ENCODE results near the gene WASHC4. TPM values are rescaled to one million over a fixed set of nuclear protein-coding genes. Genes with fewer than 3 reads are reported as not detected.

WASHC4 gene
- total RNA-seq, 1 experiment from 2014 or later: 41.2 TPM

DNA sequence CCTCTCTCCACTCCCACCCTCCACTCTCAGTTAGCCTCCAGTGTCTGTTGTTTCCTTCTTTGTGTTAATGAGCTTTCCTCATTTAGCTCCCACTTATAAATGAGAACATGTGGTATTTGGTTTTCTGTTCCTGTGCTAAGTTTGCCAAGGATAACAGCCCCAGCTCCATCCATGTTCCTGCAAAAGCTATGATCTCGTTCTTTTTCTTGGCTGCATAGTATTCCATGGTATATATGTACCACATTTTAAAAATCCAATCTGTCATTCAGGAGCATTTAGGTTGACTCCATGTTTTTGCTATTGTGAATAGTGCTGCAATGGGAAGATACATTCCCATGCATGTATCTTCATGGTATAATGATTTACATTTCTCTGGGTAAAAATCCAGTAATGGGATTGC, 2.8 kb upstream of the WASHC4 start:
- H3K14ac ChIP-seq (ENCODE audit: insufficient read depth, low read length): no peak overlapping the region
- H2BK12ac ChIP-seq (ENCODE audit: insufficient read length, low read depth, low read length): no peak overlapping the region
- no peak overlapping the region for H2BK5ac ChIP-seq (ENCODE audit: insufficient read length, low read length)
- no peaks in the 10 kb centered on the region for H4K20me1 ChIP-seq (ENCODE audit: control insufficient read depth, insufficient read depth, insufficient read length)
- H3K9ac ChIP-seq (ENCODE audit: extremely low read depth, insufficient read length, low read length): no peak overlapping the region
- H3K4me2 ChIP-seq (ENCODE audit: insufficient read depth, insufficient read length, low read length): no peak overlapping the region
- no peaks in the 10 kb centered on the region for H3K9me3 ChIP-seq (ENCODE audit: control insufficient read depth, low read depth, low read length)
- no peak overlapping the region for H3K27ac Mint-ChIP-seq
- no peak overlapping the region for H4K8ac ChIP-seq (replicated peaks; ENCODE audit: insufficient read length, low read depth, low read length)
- no peak overlapping the region for H4K5ac ChIP-seq (ENCODE audit: insufficient read length, low read depth, low read length)
- no peaks in the 10 kb centered on the region; the same call in 1 of the 2 replicates for H3K4me1 ChIP-seq (ENCODE audit: insufficient read depth, low read length)
- H3K79me2 ChIP-seq (ENCODE audit: insufficient read depth, low read length): peaks cover 9% of the 10 kb centered on the region; the same call in 1 of the 2 replicates
- peaks cover 2 to 5% of the 10 kb centered on the region in 2 experiments; a peak in 2 of 5 replicates for H3K9me3 Mint-ChIP-seq
- DNase-seq: no peak
- H3K36me3 Mint-ChIP-seq (ENCODE audit: insufficient read depth in 1 of 3, low read depth in 3 of 3): no peaks in the 10 kb centered on the region; a peak in 2 of 7 replicates
- no peaks in the 10 kb centered on the region for H3K79me1 ChIP-seq (ENCODE audit: insufficient read depth, low read depth, low read length, poor library complexity, severe bottlenecking)
- H3K27ac ChIP-seq (ENCODE audit: insufficient read length, low read depth, low read length): no peak overlapping the region
- no peaks in the 10 kb centered on the region; the same call in 1 of the 2 replicates for H3K27me3 Mint-ChIP-seq (ENCODE audit: low read depth)
- no peak overlapping the region for H2AK5ac ChIP-seq (ENCODE audit: insufficient read length, low read length)
- no peak overlapping the region for H3K4ac ChIP-seq (ENCODE audit: low read depth, low read length)
- no peak overlapping the region for H3K18ac ChIP-seq (ENCODE audit: insufficient read length, low read depth, low read length)
- no peak overlapping the region for H2BK15ac ChIP-seq (ENCODE audit: low read depth, low read length)
- H3K27me3 ChIP-seq (ENCODE audit: insufficient read depth, low read length): no peaks in the 10 kb centered on the region
- no peak overlapping the region for H3T11ph ChIP-seq (ENCODE audit: low read length)
- WGBS (ENCODE audit: extremely low coverage, insufficient read length, low lambda C conversion rate): no CpG with 5 or more reads among the region's 1 CpG
- no peak overlapping the region for H2BK120ac ChIP-seq (ENCODE audit: low read depth, low read length, poor library complexity, severe bottlenecking)
- no peak overlapping the region for H2AFZ ChIP-seq (ENCODE audit: low read length)
- H2BK20ac ChIP-seq (ENCODE audit: low read depth, low read length, poor library complexity, severe bottlenecking): no peak overlapping the region
- H3K23me2 ChIP-seq (ENCODE audit: insufficient read length, low read depth, low read length, poor library complexity, severe bottlenecking): peaks cover 5% of the 10 kb centered on the region
- no peak overlapping the region for H3K56ac ChIP-seq (ENCODE audit: insufficient read length, low read depth, low read length)
- no peak overlapping the region for H3K23ac ChIP-seq (ENCODE audit: insufficient read length, low read depth, low read length)
- TF ChIP-seq, protein P1, sequence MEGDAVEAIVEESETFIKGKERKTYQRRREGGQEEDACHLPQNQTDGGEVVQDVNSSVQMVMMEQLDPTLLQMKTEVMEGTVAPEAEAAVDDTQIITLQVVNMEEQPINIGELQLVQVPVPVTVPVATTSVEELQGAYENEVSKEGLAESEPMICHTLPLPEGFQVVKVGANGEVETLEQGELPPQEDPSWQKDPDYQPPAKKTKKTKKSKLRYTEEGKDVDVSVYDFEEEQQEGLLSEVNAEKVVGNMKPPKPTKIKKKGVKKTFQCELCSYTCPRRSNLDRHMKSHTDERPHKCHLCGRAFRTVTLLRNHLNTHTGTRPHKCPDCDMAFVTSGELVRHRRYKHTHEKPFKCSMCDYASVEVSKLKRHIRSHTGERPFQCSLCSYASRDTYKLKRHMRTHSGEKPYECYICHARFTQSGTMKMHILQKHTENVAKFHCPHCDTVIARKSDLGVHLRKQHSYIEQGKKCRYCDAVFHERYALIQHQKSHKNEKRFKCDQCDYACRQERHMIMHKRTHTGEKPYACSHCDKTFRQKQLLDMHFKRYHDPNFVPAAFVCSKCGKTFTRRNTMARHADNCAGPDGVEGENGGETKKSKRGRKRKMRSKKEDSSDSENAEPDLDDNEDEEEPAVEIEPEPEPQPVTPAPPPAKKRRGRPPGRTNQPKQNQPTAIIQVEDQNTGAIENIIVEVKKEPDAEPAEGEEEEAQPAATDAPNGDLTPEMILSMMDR (conservative IDR thresholded peaks at IDR 0.05): no peak
- H4K91ac ChIP-seq (ENCODE audit: insufficient read length, low read depth, low read length): no peak overlapping the region
- no peak overlapping the region for H3K4me3 Mint-ChIP-seq
- H3K4me1 Mint-ChIP-seq: peaks cover 24 to 25% of the 10 kb centered on the region in 2 experiments
